Measurements from ENCODE around the gene SNX5.

DNA sequence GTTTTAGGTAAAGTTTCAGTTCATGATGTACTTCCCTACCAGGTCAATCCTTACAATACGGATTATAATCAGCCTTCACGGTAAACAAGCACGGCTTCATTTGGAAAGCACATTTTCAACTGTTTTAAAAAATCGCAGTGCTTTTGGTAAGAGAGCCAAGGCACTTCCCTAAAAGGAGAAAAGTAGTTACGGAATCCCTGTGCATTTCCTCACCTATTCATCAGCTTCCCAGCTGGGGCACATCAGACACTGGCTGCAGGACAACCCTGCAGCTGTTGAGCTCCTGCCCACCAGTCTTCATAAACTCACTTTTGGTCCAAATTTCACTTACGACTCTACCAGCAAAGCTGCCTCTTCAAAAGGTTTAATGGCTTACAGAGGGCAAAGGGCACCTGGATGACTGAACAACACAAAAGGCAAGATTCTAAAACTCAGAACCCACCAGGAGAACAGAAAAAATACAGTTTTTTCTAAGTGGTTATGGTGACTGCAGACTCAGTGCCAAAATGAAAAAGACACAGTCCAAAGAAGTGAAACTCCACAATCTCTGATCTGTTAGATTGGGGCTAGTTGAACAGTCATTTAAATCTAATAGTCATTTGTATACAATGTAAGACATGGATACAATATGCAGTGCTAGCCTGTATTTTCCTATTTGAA, 7.5 kb downstream of the SNX5 start:
- TF ChIP-seq, protein P1, sequence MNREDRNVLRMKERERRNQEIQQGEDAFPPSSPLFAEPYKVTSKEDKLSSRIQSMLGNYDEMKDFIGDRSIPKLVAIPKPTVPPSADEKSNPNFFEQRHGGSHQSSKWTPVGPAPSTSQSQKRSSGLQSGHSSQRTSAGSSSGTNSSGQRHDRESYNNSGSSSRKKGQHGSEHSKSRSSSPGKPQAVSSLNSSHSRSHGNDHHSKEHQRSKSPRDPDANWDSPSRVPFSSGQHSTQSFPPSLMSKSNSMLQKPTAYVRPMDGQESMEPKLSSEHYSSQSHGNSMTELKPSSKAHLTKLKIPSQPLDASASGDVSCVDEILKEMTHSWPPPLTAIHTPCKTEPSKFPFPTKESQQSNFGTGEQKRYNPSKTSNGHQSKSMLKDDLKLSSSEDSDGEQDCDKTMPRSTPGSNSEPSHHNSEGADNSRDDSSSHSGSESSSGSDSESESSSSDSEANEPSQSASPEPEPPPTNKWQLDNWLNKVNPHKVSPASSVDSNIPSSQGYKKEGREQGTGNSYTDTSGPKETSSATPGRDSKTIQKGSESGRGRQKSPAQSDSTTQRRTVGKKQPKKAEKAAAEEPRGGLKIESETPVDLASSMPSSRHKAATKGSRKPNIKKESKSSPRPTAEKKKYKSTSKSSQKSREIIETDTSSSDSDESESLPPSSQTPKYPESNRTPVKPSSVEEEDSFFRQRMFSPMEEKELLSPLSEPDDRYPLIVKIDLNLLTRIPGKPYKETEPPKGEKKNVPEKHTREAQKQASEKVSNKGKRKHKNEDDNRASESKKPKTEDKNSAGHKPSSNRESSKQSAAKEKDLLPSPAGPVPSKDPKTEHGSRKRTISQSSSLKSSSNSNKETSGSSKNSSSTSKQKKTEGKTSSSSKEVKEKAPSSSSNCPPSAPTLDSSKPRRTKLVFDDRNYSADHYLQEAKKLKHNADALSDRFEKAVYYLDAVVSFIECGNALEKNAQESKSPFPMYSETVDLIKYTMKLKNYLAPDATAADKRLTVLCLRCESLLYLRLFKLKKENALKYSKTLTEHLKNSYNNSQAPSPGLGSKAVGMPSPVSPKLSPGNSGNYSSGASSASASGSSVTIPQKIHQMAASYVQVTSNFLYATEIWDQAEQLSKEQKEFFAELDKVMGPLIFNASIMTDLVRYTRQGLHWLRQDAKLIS (CRISPR knock-in tag; IDR thresholded peaks at IDR 0.05), result peak; percentile 93
- no peak for TF ChIP-seq ZNF713 (CRISPR knock-in tag; IDR thresholded peaks at IDR 0.05)
- TF ChIP-seq, protein P2, sequence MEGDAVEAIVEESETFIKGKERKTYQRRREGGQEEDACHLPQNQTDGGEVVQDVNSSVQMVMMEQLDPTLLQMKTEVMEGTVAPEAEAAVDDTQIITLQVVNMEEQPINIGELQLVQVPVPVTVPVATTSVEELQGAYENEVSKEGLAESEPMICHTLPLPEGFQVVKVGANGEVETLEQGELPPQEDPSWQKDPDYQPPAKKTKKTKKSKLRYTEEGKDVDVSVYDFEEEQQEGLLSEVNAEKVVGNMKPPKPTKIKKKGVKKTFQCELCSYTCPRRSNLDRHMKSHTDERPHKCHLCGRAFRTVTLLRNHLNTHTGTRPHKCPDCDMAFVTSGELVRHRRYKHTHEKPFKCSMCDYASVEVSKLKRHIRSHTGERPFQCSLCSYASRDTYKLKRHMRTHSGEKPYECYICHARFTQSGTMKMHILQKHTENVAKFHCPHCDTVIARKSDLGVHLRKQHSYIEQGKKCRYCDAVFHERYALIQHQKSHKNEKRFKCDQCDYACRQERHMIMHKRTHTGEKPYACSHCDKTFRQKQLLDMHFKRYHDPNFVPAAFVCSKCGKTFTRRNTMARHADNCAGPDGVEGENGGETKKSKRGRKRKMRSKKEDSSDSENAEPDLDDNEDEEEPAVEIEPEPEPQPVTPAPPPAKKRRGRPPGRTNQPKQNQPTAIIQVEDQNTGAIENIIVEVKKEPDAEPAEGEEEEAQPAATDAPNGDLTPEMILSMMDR (CRISPR knock-in tag; IDR thresholded peaks at IDR 0.05), result no peak
- TF ChIP-seq ATF7 (IDR thresholded peaks at IDR 0.05), result no peak
- TF ChIP-seq ATF7 (CRISPR knock-in tag; IDR thresholded peaks at IDR 0.05), result no peak
- 0 out of 2 replicates have a peak, but pooled peaks have one; percentile 38 for TF ChIP-seq ZSCAN31 (CRISPR knock-in tag; IDR thresholded peaks at IDR 0.05; ENCODE audit: low read depth)
- peak; percentile 21; the same call in 1 of the 2 replicates for TF ChIP-seq ELF4 (CRISPR knock-in tag; IDR thresholded peaks at IDR 0.05; ENCODE audit: borderline replicate concordance)
- TF ChIP-seq MAFK (conservative IDR thresholded peaks at IDR 0.05 in 1 of 2, IDR thresholded peaks at IDR 0.05 in 1 of 2; ENCODE audit: low read length in 2 of 2), result peak; percentile 6 to 22; a peak in 1 of 4 replicates
- no peak for TF ChIP-seq NR3C1 (CRISPR knock-in tag; IDR thresholded peaks at IDR 0.05)
- peak; percentile 98 for TF ChIP-seq TFAP4 (IDR thresholded peaks at IDR 0.05; ENCODE audit: borderline replicate concordance, low read depth)
- TF ChIP-seq XRCC5 (optimal IDR thresholded peaks at IDR 0.05; ENCODE audit: low read length), result peak; percentile 87
- peak; percentile 74 for TF ChIP-seq ZBED4 (CRISPR knock-in tag; IDR thresholded peaks at IDR 0.05; ENCODE audit: borderline replicate concordance)
- no peak for TF ChIP-seq ARNT2 (CRISPR knock-in tag; IDR thresholded peaks at IDR 0.05; ENCODE audit: low read depth)
